ENCODE measurements around the gene ZNF775.

The ZNF775 gene

GRCh38 chr7:150359622-150360362 lies 19.3 kb upstream of the ZNF775 start:
- no peak overlapping the region for H3K27ac ChIP-seq (ENCODE audit: insufficient read depth, low read length, poor library complexity, severe bottlenecking)
- H3K9me3 ChIP-seq (ENCODE audit: control insufficient read depth, low read length) = no peaks in the 10 kb centered on the region
- peaks cover 16% of the 10 kb centered on the region for H3K4me1 ChIP-seq (ENCODE audit: control insufficient read depth, insufficient read depth, low read length, poor library complexity, severe bottlenecking)
- H3K27me3 ChIP-seq (replicated peaks; ENCODE audit: control insufficient read depth, insufficient read depth, low read length, poor library complexity, severe bottlenecking) = no peaks in the 10 kb centered on the region
- H3K4me3 ChIP-seq (ENCODE audit: insufficient read depth, low read depth, low read length, poor library complexity, severe bottlenecking) = no peak overlapping the region
- no peak for DNase-seq
- H3K36me3 ChIP-seq (ENCODE audit: control insufficient read depth, insufficient read depth, low read length) = no peaks in the 10 kb centered on the region

- H3K27ac ChIP-seq (ENCODE audit: insufficient read depth, low read length, poor library complexity, severe bottlenecking) = no peak overlapping the region
- no peaks in the 10 kb centered on the region for H3K27me3 ChIP-seq (replicated peaks; ENCODE audit: control insufficient read depth, insufficient read depth, low read length, poor library complexity, severe bottlenecking)
- H3K4me1 ChIP-seq (ENCODE audit: control insufficient read depth, insufficient read depth, low read length, poor library complexity, severe bottlenecking) = peaks cover 16% of the 10 kb centered on the region
- no peak for DNase-seq
- H3K36me3 ChIP-seq (ENCODE audit: control insufficient read depth, insufficient read depth, low read length) = no peaks in the 10 kb centered on the region
- no peak overlapping the region for H3K4me3 ChIP-seq (ENCODE audit: insufficient read depth, low read depth, low read length, poor library complexity, severe bottlenecking)
- no peaks in the 10 kb centered on the region for H3K9me3 ChIP-seq (ENCODE audit: control insufficient read depth, low read length)
These were observed 18.6 kb upstream of the ZNF775 start for GRCh38 chr7:150360363-150361058.

- H3K27me3 ChIP-seq (replicated peaks; ENCODE audit: control insufficient read depth, insufficient read depth, low read length, poor library complexity, severe bottlenecking) = no peaks in the 10 kb centered on the region
- no peak for DNase-seq
- no peak overlapping the region for H3K27ac ChIP-seq (ENCODE audit: insufficient read depth, low read length, poor library complexity, severe bottlenecking)
- no peaks in the 10 kb centered on the region for H3K9me3 ChIP-seq (ENCODE audit: control insufficient read depth, low read length)
- H3K4me1 ChIP-seq (ENCODE audit: control insufficient read depth, insufficient read depth, low read length, poor library complexity, severe bottlenecking) = peaks cover 14% of the 10 kb centered on the region
- H3K4me3 ChIP-seq (ENCODE audit: insufficient read depth, low read depth, low read length, poor library complexity, severe bottlenecking) = no peak overlapping the region
- no peaks in the 10 kb centered on the region for H3K36me3 ChIP-seq (ENCODE audit: control insufficient read depth, insufficient read depth, low read length)
These were observed 17.7 kb upstream of the ZNF775 start for GRCh38 chr7:150361402-150361801.

DNA sequence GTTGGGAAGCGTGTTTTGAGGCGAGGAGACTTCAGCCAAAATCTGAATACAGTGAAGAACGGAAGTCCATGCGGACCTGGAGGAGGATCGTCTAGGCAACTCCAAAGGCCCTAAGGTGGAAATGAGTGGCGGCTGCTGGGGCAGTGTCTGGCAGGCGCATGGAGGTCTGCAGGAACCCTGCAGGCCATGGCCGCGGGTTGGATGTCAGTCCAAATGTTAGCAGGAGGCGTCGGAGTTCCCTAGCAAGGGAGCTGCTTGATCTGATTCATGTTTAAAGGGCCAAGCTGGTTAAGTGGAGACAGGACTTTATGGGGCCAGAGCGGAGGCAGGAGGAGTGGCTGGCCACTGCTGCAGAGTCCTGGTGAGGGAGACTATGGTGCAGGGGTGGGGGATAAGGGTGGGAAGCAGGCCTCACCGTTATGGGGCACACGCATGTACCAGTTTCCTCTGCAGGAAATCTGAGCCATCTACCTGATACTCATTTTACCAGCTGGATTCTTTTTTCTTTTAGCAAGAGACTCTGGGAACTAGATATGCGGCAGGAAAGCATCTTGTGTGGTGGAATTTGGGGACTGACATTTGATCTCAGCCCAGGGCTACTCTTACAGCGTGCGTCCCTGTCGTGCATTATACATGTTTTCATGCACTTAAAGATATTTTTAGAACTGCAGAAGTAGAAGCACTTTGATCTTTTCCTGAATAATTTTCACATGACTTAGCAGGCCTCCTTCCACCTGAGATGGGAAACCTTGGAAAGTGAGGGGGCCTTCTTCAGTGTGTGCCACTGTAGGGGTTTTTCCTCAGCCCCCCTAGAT lies 17.1 kb upstream of the ZNF775 start:
- no peak overlapping the region for H3K4me3 ChIP-seq (ENCODE audit: insufficient read depth, low read depth, low read length, poor library complexity, severe bottlenecking)
- H3K4me1 ChIP-seq (ENCODE audit: control insufficient read depth, insufficient read depth, low read length, poor library complexity, severe bottlenecking) = peaks cover 9% of the 10 kb centered on the region
- no peaks in the 10 kb centered on the region for H3K36me3 ChIP-seq (ENCODE audit: control insufficient read depth, insufficient read depth, low read length)
- DNase-seq = no peak
- H3K27me3 ChIP-seq (replicated peaks; ENCODE audit: control insufficient read depth, insufficient read depth, low read length, poor library complexity, severe bottlenecking) = no peaks in the 10 kb centered on the region
- H3K27ac ChIP-seq (ENCODE audit: insufficient read depth, low read length, poor library complexity, severe bottlenecking) = no peak overlapping the region
- no peaks in the 10 kb centered on the region for H3K9me3 ChIP-seq (ENCODE audit: control insufficient read depth, low read length)

- H3K36me3 ChIP-seq (ENCODE audit: control insufficient read depth, insufficient read depth, low read length) = no peaks in the 10 kb centered on the region
- H3K27ac ChIP-seq (ENCODE audit: insufficient read depth, low read length, poor library complexity, severe bottlenecking) = no peak overlapping the region
- no peaks in the 10 kb centered on the region for H3K27me3 ChIP-seq (replicated peaks; ENCODE audit: control insufficient read depth, insufficient read depth, low read length, poor library complexity, severe bottlenecking)
- no peaks in the 10 kb centered on the region for H3K9me3 ChIP-seq (ENCODE audit: control insufficient read depth, low read length)
- peaks cover 8% of the 10 kb centered on the region for H3K4me1 ChIP-seq (ENCODE audit: control insufficient read depth, insufficient read depth, low read length, poor library complexity, severe bottlenecking)
- H3K4me3 ChIP-seq (ENCODE audit: insufficient read depth, low read depth, low read length, poor library complexity, severe bottlenecking) = no peak overlapping the region
- no peak for DNase-seq
These were observed 15.8 kb upstream of the ZNF775 start for GRCh38 chr7:150363370-150363769.

DNA sequence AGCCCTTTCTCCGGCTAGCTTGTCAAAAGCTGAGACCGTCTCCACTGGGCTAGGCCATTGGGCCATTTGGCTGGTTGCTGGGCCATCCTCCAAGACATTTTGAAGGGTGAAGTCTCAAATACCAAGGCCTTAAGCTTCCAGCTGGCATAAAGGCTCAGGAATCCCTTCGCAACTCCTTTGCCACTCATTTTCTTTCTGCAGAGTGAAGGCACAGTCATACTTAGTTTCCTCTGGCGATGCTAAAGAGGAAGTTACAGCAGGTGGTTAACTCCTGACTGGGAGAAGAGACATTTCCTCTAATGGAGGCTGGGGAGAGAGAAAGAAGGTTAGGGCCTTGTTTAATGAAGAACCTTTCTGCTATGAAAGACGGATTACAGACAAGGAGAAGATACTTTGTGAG lies 15.3 kb upstream of the ZNF775 start:
- peaks cover 8% of the 10 kb centered on the region for H3K4me1 ChIP-seq (ENCODE audit: control insufficient read depth, insufficient read depth, low read length, poor library complexity, severe bottlenecking)
- no peak overlapping the region for H3K4me3 ChIP-seq (ENCODE audit: insufficient read depth, low read depth, low read length, poor library complexity, severe bottlenecking)
- H3K27ac ChIP-seq (ENCODE audit: insufficient read depth, low read length, poor library complexity, severe bottlenecking) = no peak overlapping the region
- no peaks in the 10 kb centered on the region for H3K27me3 ChIP-seq (replicated peaks; ENCODE audit: control insufficient read depth, insufficient read depth, low read length, poor library complexity, severe bottlenecking)
- H3K9me3 ChIP-seq (ENCODE audit: control insufficient read depth, low read length) = no peaks in the 10 kb centered on the region
- no peaks in the 10 kb centered on the region for H3K36me3 ChIP-seq (ENCODE audit: control insufficient read depth, insufficient read depth, low read length)
- no peak for DNase-seq

GRCh38 chr7:150365194-150365593 lies 13.9 kb upstream of the ZNF775 start:
- Histone ChIP-seq H3K27ac (ENCODE audit: insufficient read depth, low read length, poor library complexity, severe bottlenecking) (no peak overlapping the region), H3K4me3 (ENCODE audit: insufficient read depth, low read depth, low read length, poor library complexity, severe bottlenecking) (no peak overlapping the region), H3K9me3 (ENCODE audit: control insufficient read depth, low read length) (no peaks in the 10 kb centered on the region), H3K27me3 (replicated peaks; ENCODE audit: control insufficient read depth, insufficient read depth, low read length, poor library complexity, severe bottlenecking) (no peaks in the 10 kb centered on the region), H3K36me3 (ENCODE audit: control insufficient read depth, insufficient read depth, low read length) (no peaks in the 10 kb centered on the region), H3K4me1 (ENCODE audit: control insufficient read depth, insufficient read depth, low read length, poor library complexity, severe bottlenecking) (peaks cover 17% of the 10 kb centered on the region)
- DNase-seq = no peak

- peaks cover 20% of the 10 kb centered on the region for H3K4me1 ChIP-seq (ENCODE audit: control insufficient read depth, insufficient read depth, low read length, poor library complexity, severe bottlenecking)
- DNase-seq = no peak
- H3K9me3 ChIP-seq (ENCODE audit: control insufficient read depth, low read length) = no peaks in the 10 kb centered on the region
- no peaks in the 10 kb centered on the region for H3K27me3 ChIP-seq (replicated peaks; ENCODE audit: control insufficient read depth, insufficient read depth, low read length, poor library complexity, severe bottlenecking)
- H3K27ac ChIP-seq (ENCODE audit: insufficient read depth, low read length, poor library complexity, severe bottlenecking) = no peak overlapping the region
- H3K4me3 ChIP-seq (ENCODE audit: insufficient read depth, low read depth, low read length, poor library complexity, severe bottlenecking) = no peak overlapping the region
- H3K36me3 ChIP-seq (ENCODE audit: control insufficient read depth, insufficient read depth, low read length) = no peaks in the 10 kb centered on the region
These were observed 13.3 kb upstream of the ZNF775 start for GRCh38 chr7:150365673-150366398.

DNA sequence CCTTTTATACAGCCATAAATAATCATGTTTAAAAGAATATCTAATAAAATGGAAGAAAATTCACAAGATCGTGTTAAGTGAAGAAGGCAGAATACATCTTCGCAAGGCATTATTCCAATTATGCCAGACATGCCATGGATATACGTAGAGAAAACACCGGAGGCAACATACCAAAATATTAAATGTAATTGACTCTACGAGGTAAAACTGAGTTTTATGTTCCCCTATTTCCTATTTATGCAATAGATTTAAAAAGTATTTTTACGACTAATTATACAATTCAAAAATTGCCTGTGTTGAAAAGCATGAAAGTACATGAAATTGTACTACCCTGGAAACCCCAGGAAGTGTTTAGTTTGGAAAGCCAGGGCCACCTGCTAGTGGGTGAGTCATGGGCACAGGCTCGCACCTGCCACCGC lies 11.4 kb upstream of the ZNF775 start:
- H3K4me1 ChIP-seq (ENCODE audit: control insufficient read depth, insufficient read depth, low read length, poor library complexity, severe bottlenecking) = peaks cover 20% of the 10 kb centered on the region
- DNase-seq = no peak

More for the DNA sequence above, 11.4 kb upstream of the ZNF775 start:
- peaks cover 8% of the 10 kb centered on the region for H3K36me3 ChIP-seq (ENCODE audit: control insufficient read depth, insufficient read depth, low read length)
- H3K9me3 ChIP-seq (ENCODE audit: control insufficient read depth, low read length) = no peaks in the 10 kb centered on the region
- no peak overlapping the region for H3K27ac ChIP-seq (ENCODE audit: insufficient read depth, low read length, poor library complexity, severe bottlenecking)
- peak overlapping the region; percentile 92 for H3K4me3 ChIP-seq (ENCODE audit: insufficient read depth, low read depth, low read length, poor library complexity, severe bottlenecking)
- no peaks in the 10 kb centered on the region for H3K27me3 ChIP-seq (replicated peaks; ENCODE audit: control insufficient read depth, insufficient read depth, low read length, poor library complexity, severe bottlenecking)

Measured in effector memory CD4-positive, alpha-beta T cell (primary cell).